HCT116 (cell line): ENCODE measurements around the gene ECEL1. TPM values are rescaled to one million over a fixed set of nuclear protein-coding genes. Genes with fewer than 3 reads are reported as not detected.

Experiments
- ATAC-seq: fragments of 200-7000 bp; cut with Tn5 transposase; 2 replicates; pipeline ENCODE4 v1.9.1; 2020; ENCODE audit warnings: mild to moderate bottlenecking, moderate library complexity
- BruUV-seq: library from RNA; stranded (reverse); fragments of 400-500 nt; replicated peaks from 2 replicates; lab custom pipeline; 2021; lab: Mats Ljungman, UMichigan
- CTCF ChIA-PET: fragments of 300-600 bp; sonication (Branson Sonifier 250); formaldehyde crosslinking; loops from one replicate; lab custom pipeline; 2021; ENCODE audit warnings: antibody characterized with exemption; lab: Charles Lee
- POLR2A ChIA-PET: fragments of 300-600, 350-600 bp; sonication (Branson Sonifier 250); formaldehyde crosslinking; loops from one replicate; lab custom pipeline; 2021; ENCODE audit warnings: antibody characterized with exemption; lab: Charles Lee
- RAD21 ChIA-PET, 2 experiments: fragments of 300-600 bp; sonication (Branson Sonifier 250); formaldehyde crosslinking; loops; one replicate each; lab custom pipeline; 2023; ENCODE audit warnings: low total read pairs in 2 of 2; ENCODE audit not compliant: uncharacterized antibody in 2 of 2, unreplicated experiment in 2 of 2, low non-redundant PET in 1 of 2; lab: Charles Lee
- DNase-seq: peaks from one replicate; pipeline ENCODE4 v3.0.0-alpha.2; 2010; ENCODE audit warnings: low read depth, low spot score
- H2AFZ ChIP-seq: fragments of 200-600 bp; shearing (Covaris generic), sonication (generic); 2 replicates; pipeline ENCODE4 v1.6.1; 2017; ENCODE audit warnings: low read depth, mixed run types, mixed read lengths, antibody characterized with exemption, low read length; ENCODE audit not compliant: poor library complexity, severe bottlenecking
- H3K27ac ChIP-seq: 2 replicates; pipeline ENCODE4 v1.5.1; 2012; ENCODE audit warnings: low read depth, low read length
- H3K27me3 ChIP-seq: fragments of 200-600 bp; sonication (generic); 2 replicates; pipeline ENCODE4 v1.6.1; 2016; ENCODE audit warnings: mixed run types, low read length, mixed read lengths; ENCODE audit not compliant: insufficient read depth
- H3K36me3 ChIP-seq, 2 experiments: fragments of 200-500 bp in 1 of 2; fragments of 200-600 bp in 1 of 2; sonication (Bioruptor generic) in 1 of 2; sonication (generic) in 1 of 2; 2 replicates each; pipeline versions ENCODE4 v1.5.1 to v1.6.1; 2014 to 2016; ENCODE audit warnings: low read length in 2 of 2, inconsistent platforms in 1 of 2, mixed read lengths in 1 of 2, mixed run types in 1 of 2; ENCODE audit not compliant: insufficient read depth in 2 of 2, control insufficient read depth in 1 of 2
- H3K4me1 ChIP-seq, 2 experiments: fragments of 200-600 bp in 1 of 2; sonication (generic) in 1 of 2; 2 replicates each; pipeline versions ENCODE4 v1.5.1 to v1.6.1; 2012 to 2017; ENCODE audit warnings: low read length in 2 of 2, inconsistent platforms in 1 of 2, mild to moderate bottlenecking in 1 of 2, mixed read lengths in 1 of 2, mixed run types in 1 of 2, moderate library complexity in 1 of 2; ENCODE audit not compliant: insufficient read depth in 2 of 2, control insufficient read depth in 1 of 2
- H3K4me2 ChIP-seq: fragments of 200-600 bp; sonication (generic); 2 replicates; pipeline ENCODE4 v1.6.1; 2017; ENCODE audit warnings: mixed run types, low read length, mixed read lengths
- H3K4me3 ChIP-seq, 2 experiments: fragments of 200-600 bp in 1 of 2; sonication (generic) in 1 of 2; replicated peaks in 1 of 2; 2 replicates each; pipeline ENCODE4 v1.5.1; 2011 to 2016; ENCODE audit warnings: low read length in 2 of 2, control low read depth in 1 of 2, low read depth in 1 of 2, mild to moderate bottlenecking in 1 of 2, mixed read lengths in 1 of 2, mixed run types in 1 of 2
- H3K79me2 ChIP-seq: fragments of 200-600 bp; sonication (generic); 2 replicates; pipeline ENCODE4 v1.6.1; 2017; ENCODE audit warnings: mild to moderate bottlenecking, mixed run types, low read length, moderate library complexity, mixed read lengths; ENCODE audit not compliant: insufficient read depth
- H3K9ac ChIP-seq: fragments of 200-600 bp; sonication (generic); 2 replicates; pipeline ENCODE4 v1.6.1; 2016; ENCODE audit warnings: low read length, mixed read lengths
- H3K9me2 ChIP-seq: fragments of 200-600 bp; sonication (generic), shearing (Covaris generic); 2 replicates; pipeline ENCODE4 v1.6.1; 2017; ENCODE audit warnings: mixed run types, mild to moderate bottlenecking, moderate library complexity; ENCODE audit not compliant: insufficient read depth
- H3K9me3 ChIP-seq, 2 experiments: fragments of 200-500 bp in 1 of 2; fragments of 200-600 bp in 1 of 2; sonication (Bioruptor generic) in 1 of 2; sonication (generic) in 1 of 2; 2 replicates each; pipeline ENCODE4 v1.6.1; 2014 to 2017; ENCODE audit warnings: low read length in 2 of 2, mixed read lengths in 2 of 2, inconsistent platforms in 1 of 2, low read depth in 1 of 2, mild to moderate bottlenecking in 1 of 2, mixed run types in 1 of 2, moderate library complexity in 1 of 2; ENCODE audit not compliant: control insufficient read depth in 1 of 2, insufficient read depth in 1 of 2
- H4K20me1 ChIP-seq: fragments of 200-600 bp; sonication (generic), shearing (Covaris generic); 2 replicates; pipeline ENCODE4 v1.6.1; 2017; ENCODE audit warnings: mixed run types, mild to moderate bottlenecking, moderate library complexity; ENCODE audit not compliant: insufficient read depth
- ATF3 ChIP-seq: IDR thresholded peaks from 2 replicates; pipeline ENCODE4 v1.6.1; 2012
- CEBPB ChIP-seq: IDR thresholded peaks from 2 replicates; pipeline ENCODE4 v1.6.1; 2012; ENCODE audit warnings: low read depth
- CTCF ChIP-seq, 3 experiments: fragments of 200-600 bp in 1 of 3; sonication (generic) in 1 of 3; IDR thresholded peaks in 2 of 3; conservative IDR thresholded peaks in 1 of 3; 2 replicates each; pipeline ENCODE4 v1.5.1; 2012 to 2017; ENCODE audit warnings: low read depth in 2 of 3, low read length in 2 of 3, antibody characterized with exemption in 1 of 3, borderline replicate concordance in 1 of 3, control low read depth in 1 of 3, mild to moderate bottlenecking in 1 of 3, mixed read lengths in 1 of 3, mixed run types in 1 of 3, moderate library complexity in 1 of 3; ENCODE audit not compliant: insufficient read depth in 1 of 3
- EGR1 ChIP-seq: IDR thresholded peaks from 2 replicates; pipeline ENCODE4 v1.6.1; 2012; ENCODE audit warnings: low read depth
- ELF1 ChIP-seq: IDR thresholded peaks from 2 replicates; pipeline ENCODE4 v1.6.1; 2012; ENCODE audit warnings: low read depth, borderline replicate concordance
- EZH2 ChIP-seq: fragments of 200-600 bp; sonication (generic); IDR thresholded peaks from 2 replicates; pipeline ENCODE4 v1.6.1; 2017; ENCODE audit warnings: antibody characterized with exemption, mixed run types
- EZH2phosphoT487 ChIP-seq: fragments of 200-600 bp; IDR thresholded peaks from 2 replicates; pipeline ENCODE4 v1.6.1; 2018; ENCODE audit warnings: antibody characterized with exemption, borderline replicate concordance
- FOSL1 ChIP-seq: IDR thresholded peaks from 2 replicates; pipeline ENCODE4 v1.6.1; 2012; ENCODE audit warnings: low read depth
- JUND ChIP-seq: IDR thresholded peaks from 2 replicates; pipeline ENCODE4 v1.6.1; 2012
- MAX ChIP-seq: IDR thresholded peaks from 2 replicates; pipeline ENCODE4 v1.6.1; 2012
- POLR2A ChIP-seq: IDR thresholded peaks from 2 replicates; pipeline ENCODE4 v1.7.0; 2011; ENCODE audit warnings: borderline replicate concordance; ENCODE audit not compliant: insufficient read depth, insufficient read length; ENCODE audit errors: extremely low read depth
- POLR2AphosphoS5 ChIP-seq: IDR thresholded peaks from 2 replicates; pipeline ENCODE4 v1.6.1; 2011; ENCODE audit warnings: mild to moderate bottlenecking, low read depth, low read length, moderate library complexity
- SIN3A ChIP-seq: IDR thresholded peaks from 2 replicates; pipeline ENCODE4 v1.6.1; 2012; ENCODE audit warnings: low read depth
- SRF ChIP-seq: IDR thresholded peaks from 2 replicates; pipeline ENCODE4 v1.6.1; 2012; ENCODE audit warnings: low read depth
- YY1 ChIP-seq: IDR thresholded peaks from 2 replicates; pipeline ENCODE4 v1.6.1; 2011; ENCODE audit warnings: low read length, low read depth, moderate library complexity, mild to moderate bottlenecking; ENCODE audit not compliant: insufficient replicate concordance; ENCODE audit errors: extremely low read depth
- ZFX ChIP-seq: fragments of 450-650 bp; IDR thresholded peaks from 2 replicates; pipeline ENCODE4 v1.6.1; 2017
- ZNF274 ChIP-seq: fragments of 200-500 bp; sonication (Bioruptor generic); IDR thresholded peaks from 2 replicates; pipeline ENCODE4 v1.6.1; 2014; ENCODE audit warnings: mild to moderate bottlenecking, low read depth, low read length, inconsistent platforms
- intact Hi-C: fragments of 100-400 bp; cut with micrococcal nuclease; formaldehyde crosslinking; loops from 2 replicates; pipeline ENCODE4 v1.10.0; 2022
- total RNA-seq: library from RNA; stranded (reverse); gene quantifications from one replicate; pipeline ENCODE4 v1.2.1, GENCODE V29; 2021; ENCODE audit not compliant: unreplicated experiment

ECEL1 gene
- total RNA-seq, 1 experiment from 2014 or later, result not detected

- H3K9me2 ChIP-seq, result no peaks in the 10 kb centered on the region
- DNase-seq (no peak), ATAC-seq (no peak)
- H2AFZ ChIP-seq, result no peak overlapping the region
- no peaks in the 10 kb centered on the region for H3K4me1 ChIP-seq
- H3K4me2 ChIP-seq, result no peak overlapping the region
- no peak overlapping the region for H3K9ac ChIP-seq
- H4K20me1 ChIP-seq, result no peaks in the 10 kb centered on the region
- BruUV-seq, result no TSS peak
- no peak for TF ChIP-seq EZH2phosphoT487
- TF ChIP-seq SRF, result no peak
- no peak for TF ChIP-seq FOSL1
- no peak for TF ChIP-seq YY1
- TF ChIP-seq ELF1, result no peak
- TF ChIP-seq MAX, result no peak
- TF ChIP-seq EGR1, result no peak
- TF ChIP-seq CTCF (IDR thresholded peaks at IDR 0.05 in 2 of 3, conservative IDR thresholded peaks at IDR 0.05 in 1 of 3; ENCODE audit: borderline replicate concordance in 1 of 3, insufficient read depth in 1 of 3, low read depth in 2 of 3, low read length in 2 of 3), result no peak
- no peak for TF ChIP-seq POLR2A
- TF ChIP-seq ATF3, result no peak
- no peak for TF ChIP-seq EZH2
- TF ChIP-seq ZFX, result no peak
- TF ChIP-seq ZNF274, result no peak
- no peak for TF ChIP-seq POLR2AphosphoS5
- no peak for TF ChIP-seq JUND
- no peak for TF ChIP-seq CEBPB
- TF ChIP-seq SIN3A, result no peak
- ChIA-PET RAD21 (no interaction called here), CTCF (interaction anchor here (0.6 kb wide), 1 partner anchor 12 kb away, joined by 3 read pairs; no protein-coding TSS in a partner anchor), POLR2A (interaction anchor here (0.7 kb wide), 1 partner anchor 27 kb away, joined by 3 read pairs; no protein-coding TSS in a partner anchor)
- no peak overlapping the region for H3K27ac ChIP-seq
- no peak overlapping the region for H3K4me3 ChIP-seq
- intact Hi-C loops, result no loop called here
- H3K36me3 ChIP-seq, result no peaks in the 10 kb centered on the region
- no peaks in the 10 kb centered on the region for H3K79me2 ChIP-seq
- H3K9me3 ChIP-seq, result no peaks in the 10 kb centered on the region
- H3K27me3 ChIP-seq, result no peaks in the 10 kb centered on the region
Measured at GRCh38 chr2:232501794-232502390, 14.3 kb upstream of the ECEL1 start.
